Stomach (tissue), 4 donors: Measurements from ENCODE around the gene LARP1B.

ENCODE experiments used
- POLR2A ChIP-seq, 4 donors: fragments of 450-650 bp; IDR thresholded peaks; one replicate each; pipeline ENCODE4 v1.6.1; 2016; ENCODE audit warnings: antibody characterized with exemption in 4 of 4, control low read depth in 2 of 4, mild to moderate bottlenecking in 1 of 4, moderate library complexity in 1 of 4
- POLR2AphosphoS5 ChIP-seq, 3 donors: sonication (generic); formaldehyde crosslinking; IDR thresholded peaks; one replicate each; pipeline ENCODE4 v1.6.1; 2016; ENCODE audit warnings: antibody characterized with exemption in 3 of 3
- TF ChIP-seq, protein P1 (sequence below), 7 experiments: fragments of 450-650 bp in 4 of 7; fragments of 200-600 bp in 3 of 7; sonication (generic) in 3 of 7; IDR thresholded peaks; one replicate each; pipeline ENCODE4 v1.5.1; 2016 to 2019; ENCODE audit warnings: antibody characterized with exemption in 7 of 7, control low read depth in 2 of 7, mild to moderate bottlenecking in 1 of 7

DNA sequence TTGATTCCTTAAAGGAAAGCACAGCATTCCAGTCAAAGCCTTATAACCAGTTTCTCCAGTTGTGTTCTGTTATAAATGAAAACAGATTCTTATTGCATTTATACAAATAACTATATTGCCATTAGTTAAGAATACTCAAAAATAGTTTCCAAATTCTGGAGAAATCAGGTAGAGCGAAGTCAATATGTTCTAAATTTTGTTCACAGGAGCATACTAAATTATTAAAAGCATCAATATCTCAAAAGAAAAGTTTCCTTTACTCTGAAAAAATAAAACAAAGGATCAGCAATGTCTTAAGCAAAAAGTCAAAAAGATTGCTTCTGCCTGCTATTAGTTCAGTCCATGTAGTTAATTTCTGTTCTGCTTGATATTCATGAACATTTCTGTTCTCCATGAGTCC, 186.8 kb downstream of the LARP1B start:
- TF ChIP-seq POLR2AphosphoS5 (IDR thresholded peaks at IDR 0.05) (no peak), POLR2A (IDR thresholded peaks at IDR 0.05) (no peak)
- TF ChIP-seq, protein P1, sequence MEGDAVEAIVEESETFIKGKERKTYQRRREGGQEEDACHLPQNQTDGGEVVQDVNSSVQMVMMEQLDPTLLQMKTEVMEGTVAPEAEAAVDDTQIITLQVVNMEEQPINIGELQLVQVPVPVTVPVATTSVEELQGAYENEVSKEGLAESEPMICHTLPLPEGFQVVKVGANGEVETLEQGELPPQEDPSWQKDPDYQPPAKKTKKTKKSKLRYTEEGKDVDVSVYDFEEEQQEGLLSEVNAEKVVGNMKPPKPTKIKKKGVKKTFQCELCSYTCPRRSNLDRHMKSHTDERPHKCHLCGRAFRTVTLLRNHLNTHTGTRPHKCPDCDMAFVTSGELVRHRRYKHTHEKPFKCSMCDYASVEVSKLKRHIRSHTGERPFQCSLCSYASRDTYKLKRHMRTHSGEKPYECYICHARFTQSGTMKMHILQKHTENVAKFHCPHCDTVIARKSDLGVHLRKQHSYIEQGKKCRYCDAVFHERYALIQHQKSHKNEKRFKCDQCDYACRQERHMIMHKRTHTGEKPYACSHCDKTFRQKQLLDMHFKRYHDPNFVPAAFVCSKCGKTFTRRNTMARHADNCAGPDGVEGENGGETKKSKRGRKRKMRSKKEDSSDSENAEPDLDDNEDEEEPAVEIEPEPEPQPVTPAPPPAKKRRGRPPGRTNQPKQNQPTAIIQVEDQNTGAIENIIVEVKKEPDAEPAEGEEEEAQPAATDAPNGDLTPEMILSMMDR (IDR thresholded peaks at IDR 0.05) = no peak
